B cell (primary cell): ENCODE data around the gene EVI2A. TPM values are rescaled to one million over a fixed set of nuclear protein-coding genes. Genes with fewer than 3 reads are reported as not detected.

Experiments
- ATAC-seq: fragments of 200-7000 bp; cut with Tn5 transposase; one replicate; pipeline ENCODE4 v1.10.0; 2021; ENCODE audit warnings: low read depth, mild to moderate bottlenecking, moderate number of reproducible peaks, moderate library complexity
- CTCF ChIA-PET: fragments of 350-600 bp; sonication (Branson Sonifier 250); formaldehyde crosslinking; loops from one replicate; lab custom pipeline; 2021; ENCODE audit warnings: antibody characterized with exemption, inconsistent platforms; lab: Charles Lee
- POLR2A ChIA-PET: fragments of 350-600 bp; sonication (Branson Sonifier 250); formaldehyde crosslinking; loops from one replicate; lab custom pipeline; 2021; ENCODE audit warnings: antibody characterized with exemption; lab: Charles Lee
- DNase-seq: peaks from one replicate; pipeline ENCODE4 v3.0.0; 2013
- H2AFZ ChIP-seq: 2 replicates; pipeline ENCODE4 v1.6.1; 2012; ENCODE audit warnings: mild to moderate bottlenecking, low read depth, low read length; ENCODE audit not compliant: insufficient read depth, poor library complexity, severe bottlenecking
- H3K27ac ChIP-seq, 2 donors: 1 replicate in 1 of 2; 2 replicates in 1 of 2; pipeline ENCODE4 v1.5.1; 2012 to 2013; ENCODE audit warnings: low read length in 2 of 2, mild to moderate bottlenecking in 2 of 2, moderate library complexity in 1 of 2
- H3K27me3 ChIP-seq, 4 experiments: fragments of 200-600 bp in 1 of 4; sonication (generic) in 1 of 4; replicated peaks in 1 of 4; 1 replicate in 2 of 4; 2 replicates in 2 of 4; pipeline versions ENCODE4 v1.6.1 to v1.7.0; 2013 to 2016; ENCODE audit warnings: low read length in 3 of 4, mild to moderate bottlenecking in 2 of 4, mixed read lengths in 1 of 4, moderate library complexity in 1 of 4; ENCODE audit not compliant: insufficient read depth in 4 of 4, control insufficient read depth in 3 of 4; ENCODE audit errors: control extremely low read depth in 1 of 4
- H3K36me3 ChIP-seq, 2 experiments: replicated peaks in 1 of 2; 1 replicate in 1 of 2; 2 replicates in 1 of 2; pipeline versions ENCODE4 v1.6.1 to v1.7.1; 2013; ENCODE audit warnings: low read length in 1 of 2; ENCODE audit not compliant: insufficient read depth in 2 of 2, control insufficient read depth in 1 of 2; ENCODE audit errors: control extremely low read depth in 1 of 2, extremely low read depth in 1 of 2
- H3K4me1 ChIP-seq, 2 donors: fragments of 200-600 bp in 1 of 2; sonication (generic) in 1 of 2; 1 replicate in 1 of 2; 2 replicates in 1 of 2; pipeline versions ENCODE4 v1.5.1 to v1.6.1; 2013 to 2017; ENCODE audit warnings: low read length in 2 of 2; ENCODE audit not compliant: control insufficient read depth in 2 of 2, insufficient read depth in 2 of 2
- H3K4me2 ChIP-seq: replicated peaks from 2 replicates; pipeline ENCODE3; 2012; ENCODE audit warnings: mild to moderate bottlenecking, low read depth, low read length; ENCODE audit not compliant: poor library complexity, severe bottlenecking
- H3K4me3 ChIP-seq, 5 experiments: fragments of 200-600 bp in 1 of 5; sonication (generic) in 1 of 5; 1 replicate in 3 of 5; 2 replicates in 2 of 5; pipeline versions ENCODE4 v1.5.1 to v1.7.0; 2011 to 2016; ENCODE audit warnings: low read length in 4 of 5, mild to moderate bottlenecking in 4 of 5, low read depth in 2 of 5, control low read depth in 1 of 5, moderate library complexity in 1 of 5; ENCODE audit not compliant: insufficient read depth in 1 of 5; ENCODE audit errors: control extremely low read depth in 1 of 5, extremely low read depth in 1 of 5
- H3K79me2 ChIP-seq: fragments of 200-600 bp; sonication (generic); one replicate; pipeline ENCODE4 v1.6.0; 2016; ENCODE audit warnings: low read length; ENCODE audit not compliant: control insufficient read depth, insufficient read depth
- H3K9ac ChIP-seq: fragments of 200-600 bp; sonication (generic); 2 replicates; pipeline ENCODE4 v1.6.1; 2017; ENCODE audit warnings: mild to moderate bottlenecking, low read length, moderate library complexity
- H3K9me3 ChIP-seq, 3 donors: one replicate each; pipeline versions ENCODE4 v1.6.1 to v1.7.1; 2013; ENCODE audit warnings: low read length in 2 of 3; ENCODE audit not compliant: control insufficient read depth in 2 of 3, insufficient read depth in 1 of 3; ENCODE audit errors: control extremely low read depth in 1 of 3
- H4K20me1 ChIP-seq: 2 replicates; pipeline ENCODE4 v1.6.0; 2012; ENCODE audit warnings: mild to moderate bottlenecking, low read length; ENCODE audit not compliant: insufficient read depth, control insufficient read depth, poor library complexity, severe bottlenecking
- H3K27ac Mint-ChIP-seq: one replicate; pipeline ENCODE4 v1.8.0; 2021; ENCODE audit warnings: mixed read lengths
- H3K27me3 Mint-ChIP-seq: one replicate; pipeline ENCODE4 v1.8.0; 2021; ENCODE audit warnings: mixed read lengths
- H3K4me1 Mint-ChIP-seq: one replicate; pipeline ENCODE4 v1.8.0; 2021; ENCODE audit warnings: mixed read lengths
- H3K4me3 Mint-ChIP-seq: one replicate; pipeline ENCODE4 v1.8.0; 2021; ENCODE audit warnings: mixed read lengths
- H3K9me3 Mint-ChIP-seq: one replicate; pipeline ENCODE4 v1.8.0; 2022; ENCODE audit warnings: mixed read lengths; ENCODE audit not compliant: insufficient read depth
- EZH2 ChIP-seq: IDR thresholded peaks from 2 replicates; pipeline ENCODE4 v1.6.1; 2012; ENCODE audit warnings: borderline replicate concordance, low read depth, mild to moderate bottlenecking, moderate library complexity, low read length; ENCODE audit not compliant: insufficient read depth, poor library complexity, severe bottlenecking
- WGBS: methylation state at CpG from one replicate; pipeline ENCODE4 v1.1.5; 2013; ENCODE audit warnings: missing lambda C conversion rate; ENCODE audit not compliant: insufficient coverage; 5-methylcytosine and 5-hydroxymethylcytosine counted together
- intact Hi-C: fragments of 100-400 bp; cut with micrococcal nuclease; formaldehyde crosslinking; loops from one replicate; pipeline ENCODE4 v1.10.0; 2022
- polyA minus RNA-seq: library from RNA; depleted of rRNA, polyadenylated mRNA; stranded (reverse); fragments of >200 nt; gene quantifications from 2 replicates; pipeline ENCODE4 v1.2.3, GENCODE V29; 2012
- polyA plus RNA-seq: library from polyadenylated mRNA; depleted of rRNA; stranded (reverse); fragments of >200 nt; gene quantifications from 2 replicates; pipeline ENCODE4 v1.2.3, GENCODE V29; 2012
- total RNA-seq, 2 donors: library from RNA; stranded (reverse); fragments of 120-200 nt in 1 of 2; gene quantifications; 1 replicate in 1 of 2; 2 replicates in 1 of 2; pipeline versions ENCODE4 v1.2.3 to v1.2.4, GENCODE V29; 2013 to 2022
- TF ChIP-seq, protein P1 (sequence below): fragments of 200-600 bp; IDR thresholded peaks from one replicate; pipeline ENCODE4 v1.8.0; 2022; ENCODE audit warnings: antibody characterized with exemption, mild to moderate bottlenecking

The EVI2A gene
- total RNA-seq (47.3 and 49.3 TPM in 2 replicates), polyA plus RNA-seq (6.9 and 18.2 TPM in 2 replicates), polyA minus RNA-seq (14.6 and 19.1 TPM in 2 replicates)
- 110 TPM for total RNA-seq (2013)

DNA sequence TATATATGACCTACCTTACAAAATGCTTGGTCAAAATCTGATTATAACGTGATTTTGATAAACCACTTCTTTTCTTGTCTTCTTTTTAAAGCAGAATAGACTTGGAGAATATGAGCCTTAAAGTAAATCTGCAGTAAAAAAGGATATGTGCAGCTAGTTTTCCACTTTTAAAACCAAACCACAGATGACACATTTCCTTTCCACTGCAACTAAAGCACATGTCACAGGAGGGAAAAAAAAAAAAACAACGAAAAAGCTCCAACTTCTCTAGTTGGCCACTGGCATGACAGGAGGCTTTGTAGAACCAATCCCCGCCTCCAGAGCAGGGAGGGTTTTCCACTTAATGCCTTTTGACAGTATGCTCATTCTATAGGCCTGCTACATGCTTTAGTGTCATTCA, at the start of gene EVI2A:
EVI2A (minus strand) TSS at position 142 of the 400 bp plus-strand sequence. CDS start 2,609 bp downstream, outside the sequence.
- Histone ChIP-seq H2AFZ (peak within 1 kb of the TSS; percentile 40), H4K20me1 (no peaks in the 10 kb centered on the region), H3K4me2 (peak within 1 kb of the TSS; percentile 79), H3K27ac (peak within 1 kb of the TSS; percentile 40 to 91), H3K4me1 (peaks cover 19 to 32% of the 10 kb centered on the region in 2 donors), H3K79me2 (peaks cover 49% of the 10 kb centered on the region), H3K36me3 (peaks cover 0 to 5% of the 10 kb centered on the region in 2 experiments), H3K4me3 (peak within 1 kb of the TSS; percentile 40 to 98 (median 69)), H3K9me3 (no peaks in the 10 kb centered on the region), H3K9ac (peak within 1 kb of the TSS; percentile 76), H3K27me3 (no peaks in the 10 kb centered on the region)
- no peak for TF ChIP-seq EZH2
- TF ChIP-seq, protein P1, sequence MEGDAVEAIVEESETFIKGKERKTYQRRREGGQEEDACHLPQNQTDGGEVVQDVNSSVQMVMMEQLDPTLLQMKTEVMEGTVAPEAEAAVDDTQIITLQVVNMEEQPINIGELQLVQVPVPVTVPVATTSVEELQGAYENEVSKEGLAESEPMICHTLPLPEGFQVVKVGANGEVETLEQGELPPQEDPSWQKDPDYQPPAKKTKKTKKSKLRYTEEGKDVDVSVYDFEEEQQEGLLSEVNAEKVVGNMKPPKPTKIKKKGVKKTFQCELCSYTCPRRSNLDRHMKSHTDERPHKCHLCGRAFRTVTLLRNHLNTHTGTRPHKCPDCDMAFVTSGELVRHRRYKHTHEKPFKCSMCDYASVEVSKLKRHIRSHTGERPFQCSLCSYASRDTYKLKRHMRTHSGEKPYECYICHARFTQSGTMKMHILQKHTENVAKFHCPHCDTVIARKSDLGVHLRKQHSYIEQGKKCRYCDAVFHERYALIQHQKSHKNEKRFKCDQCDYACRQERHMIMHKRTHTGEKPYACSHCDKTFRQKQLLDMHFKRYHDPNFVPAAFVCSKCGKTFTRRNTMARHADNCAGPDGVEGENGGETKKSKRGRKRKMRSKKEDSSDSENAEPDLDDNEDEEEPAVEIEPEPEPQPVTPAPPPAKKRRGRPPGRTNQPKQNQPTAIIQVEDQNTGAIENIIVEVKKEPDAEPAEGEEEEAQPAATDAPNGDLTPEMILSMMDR, result no peak
- no CpG with 5 or more reads among the region's 3 CpGs for WGBS
- intact Hi-C loops, result loop anchor here (2.0 kb wide), 2 partner anchors 51 to 169 kb away; no protein-coding TSS in a partner anchor
- peaks cover 37% of the 10 kb centered on the region for H3K4me1 Mint-ChIP-seq
- DNase-seq (peak; percentile 81), ATAC-seq (peak; percentile 71)
- H3K27ac Mint-ChIP-seq, result peak within 1 kb of the TSS; percentile 69
- no peaks in the 10 kb centered on the region for H3K9me3 Mint-ChIP-seq
- CTCF ChIA-PET, result interaction anchor here (1.0 to 3.1 kb wide), 2 partner anchors 8 to 52 kb away, joined by 3 to 22 read pairs; no protein-coding TSS in a partner anchor
- H3K27me3 Mint-ChIP-seq, result no peaks in the 10 kb centered on the region
- peak within 1 kb of the TSS; percentile 87 for H3K4me3 Mint-ChIP-seq
- POLR2A ChIA-PET, result interaction anchor here (1.0 to 1.1 kb wide), 2 partner anchors 11 to 13 kb away, joined by 6 read pairs; no protein-coding TSS in a partner anchor

- no peak overlapping the region for H3K27ac ChIP-seq
- intact Hi-C loops, result no loop called here
- POLR2A ChIA-PET, result no interaction called here
Observed at GRCh38 chr17:31369266-31369665, 47.8 kb upstream of the EVI2A start.

More at GRCh38 chr17:31369266-31369665, 47.8 kb upstream of the EVI2A start:
- Histone ChIP-seq H3K9me3 (no peaks in the 10 kb centered on the region), H3K4me2 (no peak overlapping the region), H3K4me1 (peaks cover 5 to 6% of the 10 kb centered on the region in 2 donors), H3K9ac (no peak overlapping the region), H3K4me3 (no peak overlapping the region), H4K20me1 (no peaks in the 10 kb centered on the region), H3K79me2 (no peaks in the 10 kb centered on the region), H3K36me3 (no peaks in the 10 kb centered on the region), H2AFZ (no peak overlapping the region), H3K27me3 (no peaks in the 10 kb centered on the region)
- Mint-ChIP-seq H3K4me1 (peaks cover 29% of the 10 kb centered on the region), H3K9me3 (no peaks in the 10 kb centered on the region), H3K4me3 (no peak overlapping the region), H3K27me3 (no peaks in the 10 kb centered on the region), H3K27ac (no peak overlapping the region)
- no peak for DNase-seq
- no peak for ATAC-seq
- TF ChIP-seq, protein P1, result no peak
- TF ChIP-seq EZH2, result no peak
- CTCF ChIA-PET, result interaction anchor here (0.7 to 10.8 kb wide), 5 partner anchors 50 to 160 kb away, joined by 3 to 125 read pairs (median 3); no protein-coding TSS in a partner anchor
